Epithelial cell of esophagus (primary cell): ENCODE data around the gene FZD2.

Experiments
- DNase-seq: peaks from one replicate; pipeline ENCODE4 v3.0.0; 2010; ENCODE audit warnings: low read depth
- H3K4me3 ChIP-seq: 2 replicates; pipeline ENCODE4 v1.5.1; 2011; ENCODE audit warnings: mild to moderate bottlenecking, low read length, control low read depth
- TF ChIP-seq, protein P1 (sequence below): IDR thresholded peaks from 2 replicates; pipeline ENCODE4 v1.5.1; 2011; ENCODE audit warnings: low read depth, mild to moderate bottlenecking, low read length, control low read depth, inconsistent platforms; ENCODE audit not compliant: insufficient read depth; ENCODE audit errors: missing control alignments

Gene FZD2

DNA sequence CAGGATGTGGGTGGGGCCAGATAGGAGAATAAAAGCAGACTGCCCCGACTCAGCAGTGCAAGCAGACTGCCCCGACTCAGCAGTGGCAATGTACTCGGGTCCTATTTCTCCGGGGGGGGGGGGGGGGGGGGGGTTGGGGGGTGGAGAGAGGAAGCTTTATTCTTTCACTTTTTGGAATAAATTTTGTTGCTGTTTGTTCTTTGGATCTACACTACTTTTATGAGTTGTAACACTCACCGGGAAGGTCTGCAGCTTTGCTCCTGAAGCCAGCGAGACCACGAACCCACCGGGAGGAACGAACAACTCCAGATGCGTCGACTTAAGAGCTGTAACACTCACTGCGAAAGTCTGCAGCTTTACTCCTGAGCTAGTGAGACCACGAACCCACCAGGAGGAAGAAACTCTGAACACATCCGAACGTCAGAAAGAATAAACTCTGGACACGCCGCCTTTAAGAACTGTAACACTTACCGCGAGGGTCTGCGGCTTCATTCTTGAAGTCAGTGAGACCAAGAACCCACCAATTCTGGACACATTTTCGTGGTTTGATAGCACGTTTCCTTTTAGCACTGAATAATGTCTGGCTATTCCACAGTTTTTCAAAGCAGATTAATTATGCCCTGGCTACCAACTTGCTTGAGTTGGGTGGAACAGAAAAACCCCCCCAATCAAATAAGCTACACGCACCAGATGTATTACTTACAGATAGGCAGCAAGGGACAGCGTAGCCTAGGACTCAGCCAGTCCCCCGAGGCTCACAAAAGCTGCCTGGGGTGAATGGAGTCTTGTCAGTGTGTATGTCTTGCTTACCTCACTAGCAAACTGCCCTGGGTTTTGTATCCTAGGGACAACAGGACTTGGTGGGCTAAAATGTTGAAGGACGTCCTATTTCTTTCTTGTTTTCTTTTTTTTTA, 11.9 kb downstream of the FZD2 start:
- DNase-seq = no peak
- H3K4me3 ChIP-seq = no peak overlapping the region
- TF ChIP-seq, protein P1, sequence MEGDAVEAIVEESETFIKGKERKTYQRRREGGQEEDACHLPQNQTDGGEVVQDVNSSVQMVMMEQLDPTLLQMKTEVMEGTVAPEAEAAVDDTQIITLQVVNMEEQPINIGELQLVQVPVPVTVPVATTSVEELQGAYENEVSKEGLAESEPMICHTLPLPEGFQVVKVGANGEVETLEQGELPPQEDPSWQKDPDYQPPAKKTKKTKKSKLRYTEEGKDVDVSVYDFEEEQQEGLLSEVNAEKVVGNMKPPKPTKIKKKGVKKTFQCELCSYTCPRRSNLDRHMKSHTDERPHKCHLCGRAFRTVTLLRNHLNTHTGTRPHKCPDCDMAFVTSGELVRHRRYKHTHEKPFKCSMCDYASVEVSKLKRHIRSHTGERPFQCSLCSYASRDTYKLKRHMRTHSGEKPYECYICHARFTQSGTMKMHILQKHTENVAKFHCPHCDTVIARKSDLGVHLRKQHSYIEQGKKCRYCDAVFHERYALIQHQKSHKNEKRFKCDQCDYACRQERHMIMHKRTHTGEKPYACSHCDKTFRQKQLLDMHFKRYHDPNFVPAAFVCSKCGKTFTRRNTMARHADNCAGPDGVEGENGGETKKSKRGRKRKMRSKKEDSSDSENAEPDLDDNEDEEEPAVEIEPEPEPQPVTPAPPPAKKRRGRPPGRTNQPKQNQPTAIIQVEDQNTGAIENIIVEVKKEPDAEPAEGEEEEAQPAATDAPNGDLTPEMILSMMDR = no peak

DNA sequence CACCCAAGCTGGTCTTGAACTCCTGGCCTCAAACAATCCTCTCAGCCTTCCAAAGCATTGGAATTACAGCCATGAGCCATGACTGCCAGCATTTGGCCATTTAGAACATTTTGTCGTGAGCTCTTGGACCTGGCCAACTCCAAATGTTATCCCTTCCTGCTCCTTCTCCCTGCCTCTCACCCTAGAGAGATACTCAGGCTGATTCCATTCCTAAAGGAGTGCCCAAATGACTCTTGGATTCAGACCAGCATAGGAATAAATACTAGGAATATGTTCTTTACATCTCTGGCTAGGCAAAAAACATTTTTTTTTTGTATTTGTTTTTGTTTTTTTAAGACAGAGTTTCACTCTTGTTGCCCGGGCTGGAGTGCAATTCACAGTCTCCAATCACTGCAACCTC, 15.5 kb downstream of the FZD2 start:
- TF ChIP-seq, protein P1 = no peak
- no peak overlapping the region for H3K4me3 ChIP-seq
- DNase-seq = no peak

DNA sequence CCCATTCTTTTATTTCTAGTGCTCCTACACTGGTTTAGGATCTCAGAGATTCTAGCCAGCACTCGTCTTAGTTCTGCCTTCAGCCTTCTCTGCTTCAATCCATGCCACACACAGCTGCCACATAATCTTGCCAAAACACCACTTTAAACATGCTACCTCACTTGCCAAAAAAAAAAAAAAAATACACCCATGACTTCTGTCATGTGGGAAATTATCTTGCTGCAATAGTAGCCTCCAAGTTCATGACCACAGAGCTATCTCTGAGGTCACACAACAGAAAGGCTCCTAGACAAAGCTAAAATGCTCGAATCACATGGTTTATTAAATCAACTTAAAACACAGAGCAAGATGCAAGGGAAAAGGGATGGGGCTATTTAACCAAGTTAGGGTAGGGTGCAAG, 18.1 kb downstream of the FZD2 start:
- no peak for DNase-seq
- H3K4me3 ChIP-seq = no peak overlapping the region
- TF ChIP-seq, protein P1 = no peak

DNA sequence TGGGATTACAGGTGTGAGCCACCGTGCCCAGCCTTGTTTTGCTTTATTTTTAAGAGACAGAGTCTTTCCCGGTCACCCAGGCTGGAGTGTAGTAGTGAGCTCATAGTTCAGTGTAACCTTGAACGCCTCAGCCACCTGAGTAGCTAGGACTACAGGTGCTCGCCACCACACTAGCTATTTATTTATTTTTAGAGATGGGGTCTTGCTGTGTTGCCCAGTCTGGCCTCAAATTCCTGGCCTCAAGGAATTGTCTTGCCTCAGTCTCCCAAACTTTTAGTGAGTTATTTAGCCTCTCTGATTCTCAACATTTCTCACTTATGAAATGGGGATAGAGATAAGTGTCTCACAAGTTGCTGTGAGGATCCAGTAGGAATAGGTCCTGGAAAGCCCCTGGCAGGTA, 21.7 kb downstream of the FZD2 start:
- DNase-seq = no peak
- TF ChIP-seq, protein P1 = no peak
- H3K4me3 ChIP-seq = no peak overlapping the region

DNA sequence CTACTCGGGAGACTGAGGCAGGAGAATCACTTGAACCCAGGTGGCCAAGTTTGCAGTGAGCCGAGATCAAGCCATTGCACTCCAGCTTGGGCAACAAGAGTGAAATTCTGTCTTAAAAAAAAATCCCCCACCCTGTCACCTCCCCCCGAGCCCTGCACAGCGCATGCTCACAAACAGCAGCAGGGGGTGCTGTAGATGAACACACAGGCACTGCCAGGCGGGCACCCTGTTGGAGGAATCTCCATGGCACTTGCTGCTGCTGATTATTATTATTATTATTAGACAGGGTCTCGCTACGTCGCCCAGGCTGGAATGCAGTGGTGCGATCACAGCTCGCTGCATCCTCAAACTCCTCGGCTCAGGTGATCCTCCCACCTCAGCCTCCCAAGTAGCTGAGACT, 24.6 kb downstream of the FZD2 start:
- TF ChIP-seq, protein P1 = no peak
- DNase-seq = no peak
- H3K4me3 ChIP-seq = no peak overlapping the region

DNA sequence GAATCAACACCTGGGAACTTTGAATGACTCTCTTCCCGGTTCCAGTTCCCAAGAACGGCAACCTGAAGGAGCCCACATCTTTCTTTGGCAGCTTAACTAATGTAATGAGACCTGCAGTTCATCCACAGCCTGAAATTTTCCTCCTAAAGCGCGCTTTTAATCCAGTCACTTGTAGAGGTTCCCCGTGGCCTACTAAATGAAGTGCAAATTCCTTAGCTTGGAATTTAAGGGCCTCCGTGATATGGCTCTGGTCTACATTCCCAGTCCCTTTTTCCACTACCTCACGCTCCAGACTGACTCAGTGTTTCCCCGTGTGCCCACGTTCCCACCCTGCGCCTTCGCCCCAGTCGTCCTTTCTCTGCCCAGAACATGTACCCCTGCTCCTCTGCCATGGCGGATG, 27.2 kb downstream of the FZD2 start:
- no peak for DNase-seq
- TF ChIP-seq, protein P1 = no peak
- no peak overlapping the region for H3K4me3 ChIP-seq

DNA sequence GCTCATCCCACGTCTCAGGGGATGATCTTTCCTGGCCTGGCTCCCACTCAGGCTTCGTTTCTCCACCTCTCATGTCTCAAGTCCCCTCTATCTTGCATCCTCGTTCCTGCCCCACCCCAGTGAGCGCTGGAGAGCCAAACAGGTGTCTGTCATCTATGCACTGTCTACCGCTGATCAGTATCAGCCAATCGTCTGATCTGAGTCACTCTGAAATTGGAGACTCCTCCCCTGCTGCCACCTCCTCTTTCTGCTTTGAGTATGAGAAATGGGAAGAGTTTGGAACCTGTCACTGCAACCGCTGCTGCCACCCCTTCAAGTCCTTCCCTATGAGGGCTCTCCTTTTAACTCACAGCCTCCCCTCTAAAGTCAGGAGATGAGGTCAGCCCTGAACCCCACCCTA, 28.0 kb downstream of the FZD2 start:
- no peak overlapping the region for H3K4me3 ChIP-seq
- TF ChIP-seq, protein P1 = no peak
- no peak for DNase-seq
